ENCODE data around the gene ACER1. TPM values are rescaled to one million over a fixed set of nuclear protein-coding genes. Genes with fewer than 3 reads are reported as not detected.

The ACER1 gene
- total RNA-seq, 1 donor from 2014 or later = not detected

DNA sequence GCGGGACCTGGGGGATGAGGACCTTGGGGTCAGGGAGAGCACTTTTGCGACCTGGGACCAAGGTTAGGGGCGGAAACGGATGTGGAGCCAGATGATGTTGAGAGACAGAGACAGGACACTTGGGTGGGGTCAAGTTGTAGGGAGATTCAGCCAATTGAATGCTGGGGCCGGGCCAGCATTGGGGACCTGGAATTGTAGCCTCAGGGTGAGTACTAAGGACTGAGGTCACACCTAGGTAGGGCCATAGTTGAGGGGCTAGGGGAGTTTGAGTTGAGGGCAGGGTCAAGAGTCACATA lies 40.3 kb upstream of the ACER1 start:
- peaks cover 7% of the 10 kb centered on the region for H3K4me1 ChIP-seq
- peak overlapping the region; percentile 46 for H3K27ac ChIP-seq
- no peaks in the 10 kb centered on the region for H3K27me3 ChIP-seq (ENCODE audit: low read depth)
- ATAC-seq (no peak), DNase-seq (no peak)
- intact Hi-C loops (cut with DNase I) = no loop called here
- H3K9me3 ChIP-seq = no peaks in the 10 kb centered on the region
- TF ChIP-seq, protein P1, sequence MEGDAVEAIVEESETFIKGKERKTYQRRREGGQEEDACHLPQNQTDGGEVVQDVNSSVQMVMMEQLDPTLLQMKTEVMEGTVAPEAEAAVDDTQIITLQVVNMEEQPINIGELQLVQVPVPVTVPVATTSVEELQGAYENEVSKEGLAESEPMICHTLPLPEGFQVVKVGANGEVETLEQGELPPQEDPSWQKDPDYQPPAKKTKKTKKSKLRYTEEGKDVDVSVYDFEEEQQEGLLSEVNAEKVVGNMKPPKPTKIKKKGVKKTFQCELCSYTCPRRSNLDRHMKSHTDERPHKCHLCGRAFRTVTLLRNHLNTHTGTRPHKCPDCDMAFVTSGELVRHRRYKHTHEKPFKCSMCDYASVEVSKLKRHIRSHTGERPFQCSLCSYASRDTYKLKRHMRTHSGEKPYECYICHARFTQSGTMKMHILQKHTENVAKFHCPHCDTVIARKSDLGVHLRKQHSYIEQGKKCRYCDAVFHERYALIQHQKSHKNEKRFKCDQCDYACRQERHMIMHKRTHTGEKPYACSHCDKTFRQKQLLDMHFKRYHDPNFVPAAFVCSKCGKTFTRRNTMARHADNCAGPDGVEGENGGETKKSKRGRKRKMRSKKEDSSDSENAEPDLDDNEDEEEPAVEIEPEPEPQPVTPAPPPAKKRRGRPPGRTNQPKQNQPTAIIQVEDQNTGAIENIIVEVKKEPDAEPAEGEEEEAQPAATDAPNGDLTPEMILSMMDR (IDR thresholded peaks at IDR 0.05) = no peak
- peak overlapping the region; percentile 92 for H3K4me3 ChIP-seq
- peaks cover 24% of the 10 kb centered on the region for H3K36me3 ChIP-seq

DNA sequence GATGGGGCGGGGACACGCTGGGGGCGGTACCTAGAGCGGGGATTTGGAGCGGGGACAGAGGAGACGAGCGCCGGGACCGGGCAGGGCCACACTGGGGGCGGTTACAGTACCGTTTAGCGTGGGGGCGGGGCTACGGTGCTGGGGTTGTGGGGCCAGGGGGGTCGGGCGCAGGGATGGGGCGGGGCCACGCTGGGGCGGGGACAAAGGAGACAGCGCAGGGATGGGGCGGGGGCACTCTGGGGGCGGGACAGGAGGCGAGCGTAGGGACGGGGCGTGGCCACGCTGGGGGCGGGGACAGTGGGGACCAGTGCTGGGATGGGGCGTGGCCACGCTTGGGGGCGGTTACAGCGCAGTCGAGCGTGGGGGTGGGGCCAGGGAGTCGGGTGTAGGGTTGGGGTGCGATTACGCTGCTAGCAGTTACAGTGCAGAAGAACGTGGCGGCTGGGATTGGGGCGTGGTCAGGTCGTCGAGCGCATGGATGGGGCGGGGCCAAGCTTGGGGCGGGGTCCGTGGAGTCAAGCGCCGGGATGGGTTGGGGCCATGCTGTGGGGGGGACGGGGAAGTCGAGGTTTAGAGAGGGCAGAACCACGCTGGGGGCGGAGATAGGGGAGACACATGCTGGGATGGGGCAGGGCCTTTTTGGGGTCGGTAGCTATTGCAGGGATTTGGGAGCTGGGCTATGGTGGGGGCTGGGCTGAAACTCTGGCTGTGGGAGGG lies 39.8 kb upstream of the ACER1 start:
- TF ChIP-seq, protein P1 (IDR thresholded peaks at IDR 0.05) = no peak
- Histone ChIP-seq H3K4me3 (peak overlapping the region; percentile 92), H3K27me3 (ENCODE audit: low read depth) (no peaks in the 10 kb centered on the region), H3K27ac (peak overlapping the region; percentile 98), H3K4me1 (peaks cover 7% of the 10 kb centered on the region), H3K36me3 (peaks cover 29% of the 10 kb centered on the region), H3K9me3 (no peaks in the 10 kb centered on the region)
- peak; percentile 92 to 94 for ATAC-seq
- intact Hi-C loops (cut with DNase I) = no loop called here
- DNase-seq = peak; percentile 99

GRCh38 chr19:6372594-6373095 lies 39.2 kb upstream of the ACER1 start, which contains the start of gene ALKBH7:
ALKBH7 (plus strand) TSS chr19:6372794; CDS start chr19:6372821, 27 bp downstream.
- Histone ChIP-seq H3K27ac (peak within 1 kb of the TSS; percentile 98), H3K36me3 (peaks cover 35% of the 10 kb centered on the region), H3K27me3 (ENCODE audit: low read depth) (no peaks in the 10 kb centered on the region), H3K4me3 (peak within 1 kb of the TSS; percentile 92), H3K4me1 (peaks cover 7% of the 10 kb centered on the region), H3K9me3 (no peaks in the 10 kb centered on the region)
- DNase-seq = peak; percentile 99
- ATAC-seq = peak; percentile 94 to 95
- TF ChIP-seq, protein P1 (IDR thresholded peaks at IDR 0.05) = no peak
- intact Hi-C loops (cut with DNase I) = no loop called here

GRCh38 chr19:6364353-6364752 lies 30.9 kb upstream of the ACER1 start:
- Histone ChIP-seq H3K9me3 (no peaks in the 10 kb centered on the region), H3K27ac (no peak overlapping the region), H3K4me3 (no peak overlapping the region), H3K36me3 (peaks cover 64% of the 10 kb centered on the region), H3K27me3 (ENCODE audit: low read depth) (no peaks in the 10 kb centered on the region), H3K4me1 (peaks cover 18% of the 10 kb centered on the region)
- ATAC-seq (no peak), DNase-seq (no peak)
- intact Hi-C loops (cut with DNase I) = no loop called here
- TF ChIP-seq, protein P1 (IDR thresholded peaks at IDR 0.05) = no peak

GRCh38 chr19:6362351-6362801 lies 29.0 kb upstream of the ACER1 start:
- Histone ChIP-seq H3K4me1 (peaks cover 18% of the 10 kb centered on the region), H3K36me3 (peaks cover 45% of the 10 kb centered on the region), H3K27me3 (ENCODE audit: low read depth) (no peaks in the 10 kb centered on the region), H3K9me3 (no peaks in the 10 kb centered on the region), H3K27ac (peak overlapping the region; percentile 91), H3K4me3 (peak overlapping the region; percentile 95)
- ATAC-seq (no peak), DNase-seq (no peak)
- intact Hi-C loops (cut with DNase I) = no loop called here
- TF ChIP-seq, protein P1 (IDR thresholded peaks at IDR 0.05) = no peak

Data from lower lobe of right lung (tissue), 2 donors.